Measurements from ENCODE around the gene CENPS. TPM values are rescaled to one million over a fixed set of nuclear protein-coding genes. Genes with fewer than 3 reads are reported as not detected.

The CENPS gene
- total RNA-seq, 3 donors from 2014 or later: 16.3 to 24.2 (median 22.3) TPM

DNA sequence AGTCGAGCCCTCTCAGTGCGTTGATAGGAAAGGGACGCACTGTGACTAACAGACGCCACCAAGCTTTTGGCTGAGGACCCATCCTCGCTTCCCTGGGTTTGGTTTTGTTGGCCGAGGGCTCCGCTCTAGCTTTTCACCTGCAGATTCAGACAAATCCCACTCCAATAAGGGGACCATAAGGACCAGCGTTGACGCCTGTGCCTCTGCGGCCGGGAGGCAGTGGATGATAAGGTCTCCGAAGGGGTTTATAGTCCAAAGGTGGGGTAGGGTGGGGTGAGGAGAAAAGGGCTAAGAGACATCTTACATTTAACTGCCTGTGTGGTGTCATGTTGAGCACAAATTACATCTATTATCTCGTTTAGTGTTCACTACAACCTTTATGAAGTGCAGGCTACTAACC, 45.3 kb downstream of the CENPS start:
- H3K4me1 Mint-ChIP-seq (ENCODE audit: low read depth): peaks cover 50% of the 10 kb centered on the region
- ATAC-seq: peak in 1 of 2 donors; percentile 3

DNA sequence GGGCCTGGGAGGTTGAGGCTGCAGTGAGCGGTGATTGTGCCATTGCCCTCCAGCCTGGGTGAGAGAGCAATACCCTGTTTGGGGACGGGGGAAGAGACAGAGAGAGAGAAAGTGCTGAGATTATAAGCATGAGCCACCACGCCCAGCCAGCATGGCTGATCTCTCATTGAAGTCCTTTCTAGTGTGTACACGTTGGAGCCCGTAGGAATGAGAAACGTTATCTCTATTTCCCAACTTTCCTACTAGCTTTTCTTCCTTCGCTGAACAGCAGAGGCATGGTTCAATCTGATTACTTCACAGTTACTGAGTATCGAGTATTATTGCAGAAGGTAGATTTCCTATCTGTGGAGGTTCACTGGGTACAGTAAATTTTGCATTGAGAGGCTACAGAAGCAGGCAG, 49.1 kb downstream of the CENPS start:
- Mint-ChIP-seq H3K4me1 (ENCODE audit: low read depth) (peaks cover 30% of the 10 kb centered on the region), H3K9me3 (no peaks in the 10 kb centered on the region), H3K36me3 (ENCODE audit: insufficient read depth) (no peaks in the 10 kb centered on the region)

More for the DNA sequence above, 45.3 kb downstream of the CENPS start:
- no peak for DNase-seq
- Mint-ChIP-seq H3K36me3 (ENCODE audit: insufficient read depth) (no peaks in the 10 kb centered on the region), H3K9me3 (no peaks in the 10 kb centered on the region), H3K27me3 (ENCODE audit: low read depth) (no peaks in the 10 kb centered on the region), H3K4me3 (peak overlapping the region; percentile 96)

DNA sequence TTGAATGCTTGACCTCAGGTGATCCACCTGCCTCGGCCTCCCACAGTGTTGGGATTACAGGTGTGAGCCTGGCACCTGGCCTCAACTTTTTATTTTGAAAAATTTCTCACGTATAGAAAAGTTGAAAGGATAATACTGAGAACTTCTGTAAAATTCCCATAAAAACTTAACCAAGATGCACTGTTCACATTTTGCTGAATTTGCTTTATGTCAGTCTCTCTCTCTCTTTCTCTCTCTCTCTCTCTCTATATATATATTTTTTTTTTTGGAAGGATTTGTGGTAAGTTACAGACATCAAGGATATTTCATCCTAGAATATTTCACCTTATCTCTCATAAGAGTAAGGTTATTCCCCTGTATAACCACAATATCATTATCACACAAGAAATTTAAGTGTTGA, 50.4 kb downstream of the CENPS start:
- no peak for DNase-seq
- H3K4me1 Mint-ChIP-seq (ENCODE audit: low read depth): peaks cover 22% of the 10 kb centered on the region
- ATAC-seq: no peak

More for the DNA sequence above, 49.1 kb downstream of the CENPS start:
- ATAC-seq (no peak), DNase-seq (no peak)
- H3K4me3 Mint-ChIP-seq: no peak overlapping the region
- no peaks in the 10 kb centered on the region for H3K27me3 Mint-ChIP-seq (ENCODE audit: low read depth)

DNA sequence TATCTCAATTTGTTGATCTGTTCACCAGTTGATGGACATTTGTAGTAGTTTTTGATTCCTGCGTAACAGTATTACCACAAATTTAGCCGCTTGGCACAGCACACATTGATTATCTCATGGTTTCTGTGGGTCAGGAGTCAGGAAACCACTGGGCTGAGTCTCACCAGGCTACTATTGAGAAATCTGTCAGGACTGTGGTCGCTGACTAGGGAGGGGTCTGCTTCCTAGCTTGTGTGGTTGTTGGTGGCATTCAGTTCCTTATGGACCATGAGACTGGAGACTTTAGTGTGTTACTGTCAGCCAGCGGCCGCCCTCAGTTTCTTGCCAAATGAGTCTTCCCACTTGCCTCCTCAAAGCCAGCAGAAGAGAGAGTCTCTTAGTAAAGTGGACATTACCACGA, 54.3 kb downstream of the CENPS start:
- no peaks in the 10 kb centered on the region for H3K9me3 Mint-ChIP-seq
- peaks cover 7% of the 10 kb centered on the region for H3K36me3 Mint-ChIP-seq (ENCODE audit: insufficient read depth)
- peaks cover 6% of the 10 kb centered on the region for H3K4me1 Mint-ChIP-seq (ENCODE audit: low read depth)
- H3K4me3 Mint-ChIP-seq: no peak overlapping the region
- H3K27me3 Mint-ChIP-seq (ENCODE audit: low read depth): no peaks in the 10 kb centered on the region
- ATAC-seq (no peak), DNase-seq (no peak)

More for the DNA sequence above, 50.4 kb downstream of the CENPS start:
- Mint-ChIP-seq H3K36me3 (ENCODE audit: insufficient read depth) (peaks cover 4% of the 10 kb centered on the region), H3K27me3 (ENCODE audit: low read depth) (no peaks in the 10 kb centered on the region), H3K9me3 (no peaks in the 10 kb centered on the region), H3K4me3 (no peak overlapping the region)

DNA sequence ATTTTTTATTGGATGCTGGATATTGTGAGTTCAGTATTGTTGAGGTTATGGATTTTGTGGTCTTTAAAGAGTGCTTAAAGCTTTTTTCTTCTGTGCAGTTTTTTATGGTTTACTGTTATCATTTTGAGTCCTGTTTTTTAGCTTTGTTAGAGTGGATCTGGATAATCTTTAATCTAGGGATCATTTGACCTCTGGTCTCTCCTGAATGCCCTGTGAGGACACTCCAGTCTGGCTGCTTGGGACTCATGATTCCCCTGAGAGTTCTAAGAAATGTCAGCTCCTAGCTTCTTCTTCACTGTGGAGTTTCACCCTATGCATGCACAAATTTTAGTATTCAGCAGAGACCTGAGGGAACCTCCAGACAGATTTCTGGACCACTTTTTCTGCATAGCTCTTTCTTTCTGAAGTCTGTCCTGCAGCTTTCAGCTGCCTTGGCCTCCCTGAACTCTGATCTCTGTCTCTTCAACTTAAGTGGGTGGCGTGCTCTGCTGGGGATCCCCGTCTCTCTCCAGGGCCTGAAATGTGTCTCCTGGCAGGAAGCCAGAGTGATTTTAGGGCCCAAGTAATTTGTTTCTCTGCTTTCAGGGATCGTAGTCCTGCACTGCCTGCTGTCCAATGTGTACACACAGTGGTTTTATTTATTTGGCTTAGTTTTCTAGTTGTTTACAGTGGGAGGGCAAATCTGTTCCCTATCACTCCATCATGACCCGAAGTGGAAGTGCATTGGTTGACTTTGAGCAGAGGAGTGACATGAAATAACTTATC, 59.2 kb downstream of the CENPS start:
- Mint-ChIP-seq H3K27me3 (ENCODE audit: low read depth) (no peaks in the 10 kb centered on the region), H3K36me3 (ENCODE audit: insufficient read depth) (peaks cover 7% of the 10 kb centered on the region), H3K4me3 (no peak overlapping the region), H3K9me3 (no peaks in the 10 kb centered on the region), H3K4me1 (ENCODE audit: low read depth) (peaks cover 9% of the 10 kb centered on the region)
- ATAC-seq: no peak
- DNase-seq: no peak

DNA sequence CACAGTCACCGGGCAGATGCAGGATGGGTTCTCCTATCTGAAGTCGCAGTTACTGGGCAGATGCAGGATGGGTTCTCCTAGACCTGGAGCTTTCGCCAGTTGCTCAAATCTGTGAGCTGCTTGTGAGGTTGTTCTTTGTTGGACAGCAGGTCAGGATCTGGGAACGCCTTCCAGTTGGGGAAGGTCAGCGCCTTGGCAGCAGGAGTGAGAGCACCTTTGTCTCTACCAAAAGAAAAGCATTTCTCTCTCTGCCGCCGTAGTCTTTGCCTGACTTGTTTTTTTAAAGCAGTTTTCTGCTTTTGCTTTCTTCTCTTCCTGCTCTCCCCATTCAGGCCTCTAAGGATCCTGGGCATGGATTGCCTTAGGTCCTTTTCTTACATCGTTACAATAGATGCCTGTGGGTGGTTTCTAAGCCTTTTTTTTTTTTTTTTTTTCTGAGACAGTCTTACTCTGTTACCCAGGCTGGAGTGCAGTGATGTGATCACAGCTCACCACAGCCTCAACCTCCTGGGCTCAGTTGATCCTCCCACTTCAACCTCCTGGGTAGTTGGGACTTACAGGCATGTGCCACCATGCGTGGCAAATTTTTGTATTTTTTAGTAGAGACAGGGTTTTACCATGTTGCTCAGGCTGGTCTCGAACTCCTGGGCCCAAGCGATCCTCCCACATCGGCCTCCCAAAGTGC, 60.2 kb downstream of the CENPS start:
- Mint-ChIP-seq H3K4me1 (ENCODE audit: low read depth) (peaks cover 18% of the 10 kb centered on the region), H3K27me3 (ENCODE audit: low read depth) (no peaks in the 10 kb centered on the region), H3K4me3 (no peak overlapping the region), H3K36me3 (ENCODE audit: insufficient read depth) (peaks cover 2% of the 10 kb centered on the region), H3K9me3 (no peaks in the 10 kb centered on the region)
- DNase-seq: no peak
- no peak for ATAC-seq

Other genes with a start within 250 kb of the CENPS start
- 10 to 100 TPM; 12.3 to 17.0 (median 16.6) TPM for gene KIF1B, start 219.9 kb upstream of the CENPS start, total RNA-seq
- 100 to 1,000 TPM in 1 of 3 donors, 10 to 100 TPM in 2; 82.2 to 105 (median 93.1) TPM for gene PGD, start 31.4 kb upstream of the CENPS start, total RNA-seq
- under 1 TPM in 1 of 3 donors, not detected in 2; 0.32 TPM for gene CORT, start 19.6 kb downstream of the CENPS start, total RNA-seq
- gene DFFA, start 42.1 kb downstream of the CENPS start, total RNA-seq: 10 to 100 TPM; 62.9 to 81.5 (median 73.4) TPM
- 10 to 100 TPM; 21.6 to 23.4 (median 22.2) TPM for gene PEX14, start 44.5 kb downstream of the CENPS start, total RNA-seq